Keratinocyte (primary cell): ENCODE results near the gene ACOXL. TPM values are rescaled to one million over a fixed set of nuclear protein-coding genes. Genes with fewer than 3 reads are reported as not detected.

Source experiments
- DNase-seq: peaks from one replicate; pipeline ENCODE4 v3.0.0-alpha.2; 2011; ENCODE audit warnings: low read depth, missing footprints, low spot score
- FAIRE-seq: peaks from 2 replicates; lab custom pipeline; 2011; peaks lifted over from hg19 to GRCh38; lab: Jason Lieb, UNC
- H2AFZ ChIP-seq: 2 replicates; pipeline ENCODE4 v1.6.0; 2012; ENCODE audit warnings: low read length, control low read depth, inconsistent platforms; ENCODE audit not compliant: control insufficient read depth
- H3K27ac ChIP-seq: 2 replicates; pipeline ENCODE4 v1.5.1; 2011; ENCODE audit warnings: low read length; ENCODE audit not compliant: control insufficient read depth, insufficient read depth
- H3K27me3 ChIP-seq: 3 replicates; pipeline ENCODE4 v1.6.0; 2011; ENCODE audit warnings: low read length; ENCODE audit not compliant: control insufficient read depth, insufficient read depth; ENCODE audit errors: extremely low read depth
- H3K36me3 ChIP-seq, 2 experiments: 2 replicates in 1 of 2; 3 replicates in 1 of 2; pipeline ENCODE4 v1.5.1; 2011; ENCODE audit warnings: low read length in 2 of 2, mild to moderate bottlenecking in 1 of 2; ENCODE audit not compliant: control insufficient read depth in 2 of 2, insufficient read depth in 2 of 2; ENCODE audit errors: extremely low read depth in 1 of 2
- H3K4me1 ChIP-seq: 3 replicates; pipeline ENCODE4 v1.5.1; 2011; ENCODE audit warnings: low read length; ENCODE audit not compliant: control insufficient read depth, insufficient read depth; ENCODE audit errors: extremely low read depth
- H3K4me2 ChIP-seq: 3 replicates; pipeline ENCODE4 v1.6.0; 2011; ENCODE audit warnings: low read depth, low read length; ENCODE audit not compliant: control insufficient read depth, insufficient read depth; ENCODE audit errors: extremely low read depth
- H3K4me3 ChIP-seq, 3 experiments: fragments of 200-600 bp in 1 of 3; sonication (generic) in 1 of 3; 2 replicates in 2 of 3; 3 replicates in 1 of 3; pipeline ENCODE4 v1.5.1; 2011 to 2016; ENCODE audit warnings: low read length in 3 of 3, mild to moderate bottlenecking in 3 of 3, control low read depth in 2 of 3, inconsistent platforms in 1 of 3, low read depth in 1 of 3, mixed read lengths in 1 of 3, mixed run types in 1 of 3, moderate library complexity in 1 of 3; ENCODE audit not compliant: control insufficient read depth in 2 of 3, insufficient read depth in 2 of 3; ENCODE audit errors: extremely low read depth in 1 of 3
- H3K79me2 ChIP-seq: 2 replicates; pipeline ENCODE4 v1.6.0; 2012; ENCODE audit warnings: low read length; ENCODE audit not compliant: control insufficient read depth, insufficient read depth
- H3K9ac ChIP-seq: 3 replicates; pipeline ENCODE4 v1.6.0; 2011; ENCODE audit warnings: low read length; ENCODE audit not compliant: control insufficient read depth, insufficient read depth; ENCODE audit errors: extremely low read depth
- H3K9me1 ChIP-seq: 3 replicates; pipeline ENCODE4 v1.6.0; 2011; ENCODE audit warnings: low read length; ENCODE audit not compliant: control insufficient read depth, insufficient read depth; ENCODE audit errors: extremely low read depth
- H3K9me3 ChIP-seq: 2 replicates; pipeline ENCODE4 v1.5.1; 2012; ENCODE audit warnings: low read depth, low read length; ENCODE audit not compliant: control insufficient read depth
- H4K20me1 ChIP-seq: 3 replicates; pipeline ENCODE4 v1.6.0; 2011; ENCODE audit warnings: low read length; ENCODE audit not compliant: control insufficient read depth, insufficient read depth; ENCODE audit errors: extremely low read depth
- CTCF ChIP-seq, 3 experiments: IDR thresholded peaks in 1 of 3; conservative IDR thresholded peaks in 1 of 3; optimal IDR thresholded peaks in 1 of 3; 2 replicates in 2 of 3; 3 replicates in 1 of 3; pipeline versions ENCODE3 to v1.5.1; 2011; ENCODE audit warnings: low read length in 3 of 3, mild to moderate bottlenecking in 3 of 3, moderate library complexity in 2 of 3, control low read depth in 1 of 3, inconsistent platforms in 1 of 3; ENCODE audit not compliant: insufficient read depth in 2 of 3; ENCODE audit errors: extremely low read depth in 1 of 3
- EZH2 ChIP-seq: IDR thresholded peaks from one replicate; pipeline ENCODE4 v1.6.1; 2012; ENCODE audit warnings: inconsistent platforms, mild to moderate bottlenecking, low read length, moderate library complexity
- dilution Hi-C: fragments of 300-500 bp; cut with MboI; formaldehyde crosslinking; loops from one replicate; pipeline ENCODE4 v1.7.0; 2020; ENCODE audit warnings: low sequenced_read_pairs; ENCODE audit not compliant: extremely low pct_ligation_motif_present
- polyA plus RNA-seq, 5 experiments: library from polyadenylated mRNA; depleted of rRNA in 3 of 5; stranded (reverse) in 3 of 5; stranded (forward) in 1 of 5; unstranded in 1 of 5; fragments of >200 nt; gene quantifications; 1 replicate in 1 of 5; 2 replicates in 3 of 5; 3 replicates in 1 of 5; pipeline versions ENCODE4 v1.2.1 to v1.2.3, GENCODE V29; 2011 to 2012; ENCODE audit warnings: missing spikeins in 2 of 5, low read depth in 1 of 5, low replicate concordance in 1 of 5

The ACOXL gene
- polyA plus RNA-seq, 1 donor (not counting 4 experiments of a cell fraction or from before 2014, with no cell fraction given), result 0.04 TPM

- no peak for DNase-seq
- no peaks in the 10 kb centered on the region for H3K9me1 ChIP-seq
- H2AFZ ChIP-seq, result no peak overlapping the region
- peaks cover 19% of the 10 kb centered on the region for H3K27me3 ChIP-seq
- no peak for FAIRE-seq
- TF ChIP-seq EZH2 (no peak), CTCF (optimal IDR thresholded peaks at IDR 0.05 in 1 of 3, IDR thresholded peaks at IDR 0.05 in 1 of 3, conservative IDR thresholded peaks at IDR 0.05 in 1 of 3; ENCODE audit: extremely low read depth in 1 of 3, insufficient read depth in 2 of 3, low read length in 3 of 3) (no peak)
- no peaks in the 10 kb centered on the region for H3K36me3 ChIP-seq
- H3K4me1 ChIP-seq, result no peaks in the 10 kb centered on the region
- no peak overlapping the region for H3K4me3 ChIP-seq
- dilution Hi-C loops, result no loop called here
- no peaks in the 10 kb centered on the region for H4K20me1 ChIP-seq
- H3K79me2 ChIP-seq, result no peaks in the 10 kb centered on the region
- H3K9me3 ChIP-seq, result no peaks in the 10 kb centered on the region
- no peak overlapping the region for H3K9ac ChIP-seq
- no peak overlapping the region for H3K27ac ChIP-seq
- H3K4me2 ChIP-seq, result no peak overlapping the region
Observed at GRCh38 chr2:110789706-110790105, 57.3 kb downstream of the ACOXL start.

GRCh38 chr2:110790907-110791306 lies 58.5 kb downstream of the ACOXL start:
- dilution Hi-C loops, result no loop called here
- Histone ChIP-seq H3K4me1 (no peaks in the 10 kb centered on the region), H3K9ac (no peak overlapping the region), H3K27me3 (peaks cover 26% of the 10 kb centered on the region), H3K9me3 (no peaks in the 10 kb centered on the region), H3K4me2 (no peak overlapping the region), H2AFZ (no peak overlapping the region), H3K36me3 (no peaks in the 10 kb centered on the region), H3K79me2 (no peaks in the 10 kb centered on the region), H3K4me3 (no peak overlapping the region), H3K9me1 (no peaks in the 10 kb centered on the region), H4K20me1 (no peaks in the 10 kb centered on the region), H3K27ac (no peak overlapping the region)
- FAIRE-seq, result no peak
- no peak for DNase-seq
- TF ChIP-seq EZH2 (no peak), CTCF (optimal IDR thresholded peaks at IDR 0.05 in 1 of 3, IDR thresholded peaks at IDR 0.05 in 1 of 3, conservative IDR thresholded peaks at IDR 0.05 in 1 of 3; ENCODE audit: extremely low read depth in 1 of 3, insufficient read depth in 2 of 3, low read length in 3 of 3) (no peak)
